Fibroblast of lung (primary cell): ENCODE data around the gene DMAC2. TPM values are rescaled to one million over a fixed set of nuclear protein-coding genes. Genes with fewer than 3 reads are reported as not detected.

Experiments
- DNase-seq, 2 donors: peaks; one replicate each; pipeline versions ENCODE4 v3.0.0 to v3.0.0-alpha.2; 2010; ENCODE audit warnings: low read depth in 2 of 2
- H2AFZ ChIP-seq: 2 replicates; pipeline ENCODE4 v1.5.1; 2012; ENCODE audit warnings: low read length, control low read depth, inconsistent platforms
- H3K27ac ChIP-seq: 2 replicates; pipeline ENCODE4 v1.5.1; 2011; ENCODE audit warnings: low read length, control low read depth; ENCODE audit not compliant: insufficient read depth
- H3K27me3 ChIP-seq: 2 replicates; pipeline ENCODE4 v1.5.1; 2011; ENCODE audit warnings: mild to moderate bottlenecking, low read length; ENCODE audit not compliant: control insufficient read depth, insufficient read depth
- H3K36me3 ChIP-seq: 2 replicates; pipeline ENCODE4 v1.5.1; 2011; ENCODE audit warnings: low read length; ENCODE audit not compliant: control insufficient read depth, insufficient read depth
- H3K4me1 ChIP-seq: 2 replicates; pipeline ENCODE4 v1.5.1; 2011; ENCODE audit warnings: low read length; ENCODE audit not compliant: control insufficient read depth, insufficient read depth; ENCODE audit errors: extremely low read depth
- H3K4me2 ChIP-seq: 2 replicates; pipeline ENCODE4 v1.5.1; 2011; ENCODE audit warnings: low read length, control low read depth; ENCODE audit not compliant: insufficient read depth; ENCODE audit errors: extremely low read depth
- H3K4me3 ChIP-seq, 4 experiments: fragments of 200-600 bp in 1 of 4; sonication (generic) in 1 of 4; replicated peaks in 1 of 4; 2 replicates each; pipeline ENCODE4 v1.5.1; 2011 to 2016; ENCODE audit warnings: low read length in 4 of 4, low read depth in 3 of 4, mild to moderate bottlenecking in 3 of 4, control low read depth in 2 of 4, inconsistent platforms in 1 of 4, mixed read lengths in 1 of 4; ENCODE audit not compliant: insufficient read depth in 1 of 4; ENCODE audit errors: control extremely low read depth in 1 of 4
- H3K79me2 ChIP-seq: 2 replicates; pipeline ENCODE4 v1.5.1; 2012; ENCODE audit warnings: mild to moderate bottlenecking, low read length, inconsistent platforms; ENCODE audit not compliant: control insufficient read depth, insufficient read depth
- H3K9ac ChIP-seq: 2 replicates; pipeline ENCODE4 v1.5.1; 2011; ENCODE audit warnings: mild to moderate bottlenecking, low read length, control low read depth; ENCODE audit not compliant: insufficient read depth
- H3K9me3 ChIP-seq: 2 replicates; pipeline ENCODE4 v1.5.1; 2012; ENCODE audit warnings: low read depth, low read length; ENCODE audit not compliant: control insufficient read depth, insufficient read depth
- H4K20me1 ChIP-seq: 2 replicates; pipeline ENCODE4 v1.5.1; 2011; ENCODE audit warnings: low read length; ENCODE audit not compliant: control insufficient read depth, insufficient read depth; ENCODE audit errors: extremely low read depth
- CTCF ChIP-seq, 2 donors: IDR thresholded peaks in 1 of 2; conservative IDR thresholded peaks in 1 of 2; 1 replicate in 1 of 2; 2 replicates in 1 of 2; pipeline ENCODE4 v1.5.1; 2011 to 2012; ENCODE audit warnings: low read length in 2 of 2, control low read depth in 1 of 2, inconsistent platforms in 1 of 2, low read depth in 1 of 2, mild to moderate bottlenecking in 1 of 2
- EZH2 ChIP-seq: IDR thresholded peaks from 2 replicates; pipeline ENCODE4 v1.5.1; 2012; ENCODE audit warnings: low read length, control low read depth, mild to moderate bottlenecking; ENCODE audit errors: missing control alignments
- polyA plus RNA-seq, 2 donors: library from polyadenylated mRNA; depleted of rRNA in 1 of 2; stranded (reverse) in 1 of 2; unstranded in 1 of 2; fragments of >200 nt; gene quantifications; 2 replicates each; pipeline ENCODE4 v1.2.1, GENCODE V29; 2011 to 2012; ENCODE audit warnings: missing spikeins in 1 of 2
- total RNA-seq: library from RNA; depleted of rRNA; stranded (reverse); fragments of >200 nt; gene quantifications from 2 replicates; pipeline ENCODE4 v1.2.1, GENCODE V29; 2014

The DMAC2 gene
- total and polyA plus RNA-seq, 2 donors (not counting 1 experiment from before 2014, with no cell fraction given) = 31.0 to 52.3 TPM

GRCh38 chr19:41397086-41398049 is 42.3 kb downstream of the DMAC2 start, which contains the start of the genes BCKDHA and EXOSC5:
Gene BCKDHA, plus strand, starts transcription at chr19:41397818. Its CDS starts 10 bp downstream, at chr19:41397828.
Gene EXOSC5, minus strand, starts transcription at chr19:41397359. Its CDS starts 31 bp downstream, at chr19:41397328.
- Histone ChIP-seq H3K79me2 (peaks cover 7% of the 10 kb centered on the region), H3K9me3 (no peaks in the 10 kb centered on the region), H3K4me2 (peak within 1 kb of the TSS; percentile 89), H3K27me3 (no peaks in the 10 kb centered on the region), H3K36me3 (no peaks in the 10 kb centered on the region), H3K4me3 (peak within 1 kb of the TSS; percentile 87 to 100 (median 89)), H2AFZ (peak within 1 kb of the TSS; percentile 96), H3K4me1 (peaks cover 4% of the 10 kb centered on the region), H4K20me1 (no peaks in the 10 kb centered on the region), H3K9ac (peak within 1 kb of the TSS; percentile 93), H3K27ac (peak within 1 kb of the TSS; percentile 96)
- DNase-seq = peak; percentile 99 to 100
- TF ChIP-seq EZH2 = no peak
- TF ChIP-seq CTCF (conservative IDR thresholded peaks at IDR 0.05 in 1 of 2, IDR thresholded peaks at IDR 0.05 in 1 of 2; ENCODE audit: low read depth in 1 of 2, low read length in 2 of 2) = no peak

DNA sequence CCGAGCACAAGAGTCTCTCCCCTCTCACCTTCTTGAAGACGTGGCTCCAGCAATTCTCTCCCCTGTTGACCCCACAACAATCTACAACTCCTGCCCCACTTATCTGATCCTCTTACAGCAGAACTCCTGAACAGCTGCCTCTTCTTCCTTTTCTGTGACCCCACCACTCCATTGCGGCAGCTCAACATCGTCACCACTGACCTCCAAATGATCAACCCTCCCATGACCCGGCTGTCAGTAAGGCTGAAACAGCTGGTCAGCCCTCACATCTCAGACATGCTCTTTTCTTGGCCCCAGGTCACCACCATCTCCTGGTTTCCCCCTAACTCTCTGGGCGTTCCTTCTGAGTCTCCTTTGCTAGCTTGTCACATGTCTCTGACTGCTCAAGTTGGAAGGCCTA is 44.4 kb downstream of the DMAC2 start:
- Histone ChIP-seq H3K36me3 (no peaks in the 10 kb centered on the region), H3K4me3 (no peak overlapping the region), H3K4me2 (no peak overlapping the region), H3K9ac (no peak overlapping the region), H2AFZ (no peak overlapping the region), H3K27me3 (no peaks in the 10 kb centered on the region), H3K9me3 (no peaks in the 10 kb centered on the region), H4K20me1 (no peaks in the 10 kb centered on the region), H3K4me1 (peaks cover 4% of the 10 kb centered on the region), H3K79me2 (peaks cover 7% of the 10 kb centered on the region), H3K27ac (no peak overlapping the region)
- no peak for TF ChIP-seq CTCF (conservative IDR thresholded peaks at IDR 0.05 in 1 of 2, IDR thresholded peaks at IDR 0.05 in 1 of 2; ENCODE audit: low read depth in 1 of 2, low read length in 2 of 2)
- no peak for TF ChIP-seq EZH2
- no peak for DNase-seq

- H3K27me3 ChIP-seq = no peaks in the 10 kb centered on the region
- H2AFZ ChIP-seq = no peak overlapping the region
- DNase-seq = no peak
- no peaks in the 10 kb centered on the region for H3K4me1 ChIP-seq
- H3K27ac ChIP-seq = no peak overlapping the region
- TF ChIP-seq EZH2 (no peak), CTCF (conservative IDR thresholded peaks at IDR 0.05 in 1 of 2, IDR thresholded peaks at IDR 0.05 in 1 of 2; ENCODE audit: low read depth in 1 of 2, low read length in 2 of 2) (no peak)
- no peaks in the 10 kb centered on the region for H4K20me1 ChIP-seq
- no peaks in the 10 kb centered on the region for H3K79me2 ChIP-seq
- no peaks in the 10 kb centered on the region for H3K9me3 ChIP-seq
- H3K4me3 ChIP-seq = no peak overlapping the region
- no peak overlapping the region for H3K9ac ChIP-seq
- H3K36me3 ChIP-seq = peaks cover 1% of the 10 kb centered on the region
- H3K4me2 ChIP-seq = no peak overlapping the region
Measured at GRCh38 chr19:41392775-41393174, 46.9 kb downstream of the DMAC2 start.
